GM12874 (cell line): ENCODE results near the gene KRTAP12-3.

Source experiments
- TF ChIP-seq, protein P1 (sequence below): IDR thresholded peaks from 2 replicates; pipeline ENCODE4 v1.5.1; 2011; ENCODE audit warnings: low read depth, mild to moderate bottlenecking, control low read depth, low read length, moderate library complexity; ENCODE audit not compliant: insufficient read depth

KRTAP12-3 gene

GRCh38 chr21:44681152-44681551, 23.4 kb downstream of the KRTAP12-3 start:
- TF ChIP-seq, protein P1, sequence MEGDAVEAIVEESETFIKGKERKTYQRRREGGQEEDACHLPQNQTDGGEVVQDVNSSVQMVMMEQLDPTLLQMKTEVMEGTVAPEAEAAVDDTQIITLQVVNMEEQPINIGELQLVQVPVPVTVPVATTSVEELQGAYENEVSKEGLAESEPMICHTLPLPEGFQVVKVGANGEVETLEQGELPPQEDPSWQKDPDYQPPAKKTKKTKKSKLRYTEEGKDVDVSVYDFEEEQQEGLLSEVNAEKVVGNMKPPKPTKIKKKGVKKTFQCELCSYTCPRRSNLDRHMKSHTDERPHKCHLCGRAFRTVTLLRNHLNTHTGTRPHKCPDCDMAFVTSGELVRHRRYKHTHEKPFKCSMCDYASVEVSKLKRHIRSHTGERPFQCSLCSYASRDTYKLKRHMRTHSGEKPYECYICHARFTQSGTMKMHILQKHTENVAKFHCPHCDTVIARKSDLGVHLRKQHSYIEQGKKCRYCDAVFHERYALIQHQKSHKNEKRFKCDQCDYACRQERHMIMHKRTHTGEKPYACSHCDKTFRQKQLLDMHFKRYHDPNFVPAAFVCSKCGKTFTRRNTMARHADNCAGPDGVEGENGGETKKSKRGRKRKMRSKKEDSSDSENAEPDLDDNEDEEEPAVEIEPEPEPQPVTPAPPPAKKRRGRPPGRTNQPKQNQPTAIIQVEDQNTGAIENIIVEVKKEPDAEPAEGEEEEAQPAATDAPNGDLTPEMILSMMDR = no peak

DNA sequence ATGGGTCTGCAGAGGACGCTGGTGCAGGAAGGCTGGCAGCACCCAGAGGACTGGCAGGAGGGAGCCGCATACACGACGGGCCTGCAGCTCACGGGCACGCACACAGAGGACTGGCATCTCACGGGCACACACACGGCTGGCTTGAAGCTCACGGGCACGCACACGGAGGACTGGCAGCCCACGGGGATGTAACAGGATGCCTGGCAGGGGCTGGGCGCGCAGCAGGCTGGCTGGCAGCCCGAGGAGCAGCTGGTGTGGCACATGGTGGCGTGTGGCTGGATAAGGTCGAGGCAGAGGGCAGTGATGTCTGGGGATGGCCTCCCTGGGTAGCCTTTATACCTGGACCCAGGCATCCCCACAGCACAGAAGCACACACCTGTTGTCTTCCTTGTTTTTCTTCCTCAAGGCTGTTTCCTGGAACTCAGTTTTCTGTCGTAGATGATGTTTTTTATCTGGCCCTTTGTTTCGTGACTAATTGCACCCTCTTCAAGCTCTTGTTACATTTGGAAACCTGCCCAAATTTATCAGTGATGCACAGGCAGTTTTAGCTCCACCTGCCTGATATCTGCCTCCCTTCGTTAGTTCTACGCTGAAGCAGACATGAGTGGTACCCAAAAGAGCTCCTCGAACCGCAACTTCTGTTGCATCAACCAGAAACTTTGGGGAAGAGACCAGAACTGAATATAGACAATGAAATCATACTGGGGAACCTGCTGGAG, 24.3 kb downstream of the KRTAP12-3 start, which contains the start of gene KRTAP12-1:
Gene KRTAP12-1, minus strand, starts transcription at position 303 of the 719 bp plus-strand sequence. Its CDS starts 40 bp downstream, at position 263.
- TF ChIP-seq, protein P1 = no peak

- TF ChIP-seq, protein P1 = no peak
Observed at GRCh38 chr21:44682580-44683151, 24.9 kb downstream of the KRTAP12-3 start.

DNA sequence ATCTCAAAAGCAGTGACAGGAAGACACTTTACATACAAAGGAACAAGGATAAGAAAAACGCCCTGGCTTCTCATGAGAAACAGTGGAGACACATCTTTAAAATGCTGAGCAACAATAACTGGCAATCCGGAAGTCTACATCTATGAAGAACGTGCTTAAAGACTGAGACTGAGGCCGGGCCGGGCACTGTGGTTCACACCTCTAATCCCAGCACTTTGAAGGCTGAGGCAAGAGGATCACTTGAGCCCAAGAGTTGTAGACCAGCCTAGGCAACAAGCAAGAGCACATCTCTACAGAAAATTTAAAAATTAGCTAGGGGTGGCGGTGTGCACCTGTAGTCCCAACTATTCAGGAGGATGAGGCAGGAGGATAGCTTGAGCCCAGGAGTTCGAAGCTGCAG, 26.3 kb downstream of the KRTAP12-3 start:
- TF ChIP-seq, protein P1 = no peak

GRCh38 chr21:44684483-44684882, 26.8 kb downstream of the KRTAP12-3 start:
- TF ChIP-seq, protein P1 = no peak

GRCh38 chr21:44686000-44686781, 28.5 kb downstream of the KRTAP12-3 start:
- TF ChIP-seq, protein P1 = no peak
